Spleen (tissue), 11 donors: ENCODE data around the gene MRPL54. TPM values are rescaled to one million over a fixed set of nuclear protein-coding genes. Genes with fewer than 3 reads are reported as not detected.
"Not testable (repeated sequence)": the region's sequence is repeated elsewhere in the genome, so short reads cannot be mapped to it uniquely, and the experiment has no call there.

Source experiments
- DNase-seq: peaks from one replicate; pipeline ENCODE4 v3.0.0-alpha.2; 2020
- H3K27ac ChIP-seq, 8 donors: fragments of 200-600 bp; sonication (generic) in 7 of 8; 1 replicate in 4 of 8; 2 replicates in 4 of 8; pipeline versions ENCODE4 v1.5.0 to v1.8.0; 2016 to 2021; ENCODE audit warnings: inconsistent platforms in 4 of 8, mild to moderate bottlenecking in 4 of 8, moderate library complexity in 1 of 8
- H3K27me3 ChIP-seq, 7 donors: fragments of 200-600 bp; sonication (generic) in 6 of 7; replicated peaks in 1 of 7; 1 replicate in 4 of 7; 2 replicates in 3 of 7; pipeline versions ENCODE4 v1.5.0 to v1.8.0; 2016 to 2021; ENCODE audit warnings: inconsistent platforms in 3 of 7, mild to moderate bottlenecking in 1 of 7
- H3K36me3 ChIP-seq, 6 donors: fragments of 200-600 bp; sonication (generic) in 5 of 6; 1 replicate in 4 of 6; 2 replicates in 2 of 6; pipeline versions ENCODE4 v1.5.0 to v1.8.0; 2016 to 2021; ENCODE audit warnings: inconsistent platforms in 2 of 6
- H3K4me1 ChIP-seq, 6 donors: fragments of 200-600 bp; sonication (generic) in 5 of 6; 1 replicate in 3 of 6; 2 replicates in 3 of 6; pipeline versions ENCODE4 v1.5.0 to v1.8.0; 2016 to 2021; ENCODE audit warnings: inconsistent platforms in 3 of 6
- H3K4me3 ChIP-seq, 8 donors: fragments of 200-600 bp; sonication (generic) in 7 of 8; 1 replicate in 4 of 8; 2 replicates in 4 of 8; pipeline versions ENCODE4 v1.5.0 to v1.8.0; 2016 to 2021; ENCODE audit warnings: inconsistent platforms in 4 of 8, mild to moderate bottlenecking in 4 of 8, moderate library complexity in 2 of 8
- H3K9me3 ChIP-seq, 8 donors: fragments of 200-600 bp; sonication (generic) in 7 of 8; 1 replicate in 4 of 8; 2 replicates in 4 of 8; pipeline versions ENCODE4 v1.5.0 to v1.8.0; 2016 to 2021; ENCODE audit warnings: inconsistent platforms in 4 of 8
- CTCF ChIP-seq, 11 experiments: fragments of 200-600 bp in 7 of 11; fragments of 450-650 bp in 4 of 11; sonication (generic) in 4 of 11; IDR thresholded peaks in 8 of 11; conservative IDR thresholded peaks in 3 of 11; 1 replicate in 7 of 11; 2 replicates in 4 of 11; pipeline versions ENCODE4 v1.4.0 to v1.8.0; 2016 to 2021; ENCODE audit warnings: antibody characterized with exemption in 11 of 11, inconsistent platforms in 4 of 11, mild to moderate bottlenecking in 1 of 11
- POLR2A ChIP-seq, 3 donors: fragments of 450-650 bp; IDR thresholded peaks; one replicate each; pipeline ENCODE4 v1.5.1; 2017; ENCODE audit warnings: antibody characterized with exemption in 3 of 3, mild to moderate bottlenecking in 1 of 3
- POLR2AphosphoS5 ChIP-seq, 3 donors: sonication (generic); formaldehyde crosslinking; IDR thresholded peaks; one replicate each; pipeline ENCODE4 v1.5.1; 2017; ENCODE audit warnings: antibody characterized with exemption in 3 of 3
- WGBS, 5 donors: extraction: QIAGEN DNeasy Blood & Tissue Kit in 3 of 5; methylation state at CpG; one replicate each; pipeline versions ENCODE4 v1.1.5 to v1.1.7; 2013 to 2018; 5-methylcytosine and 5-hydroxymethylcytosine counted together
- intact Hi-C: fragments of 100-400 bp; cut with DNase I; formaldehyde crosslinking; loops from one replicate; pipeline ENCODE4 v1.15.0; 2023; ENCODE audit warnings: low total_unique reads
- polyA plus RNA-seq, 3 donors: library from polyadenylated mRNA; stranded (reverse); fragments of 200-250 nt; gene quantifications; one replicate each; pipeline ENCODE4 v1.2.1, GENCODE V29; 2013
- total RNA-seq, 7 donors: library from RNA; depleted of rRNA in 3 of 7; stranded (reverse); fragments of >200 nt in 3 of 7; fragmentation: NEBNext Ultra II Directional in 4 of 7; extraction: Animal tissue kit (Norgen Biotek cat#: 25700) in 4 of 7; gene quantifications; one replicate each; pipeline versions ENCODE4 v1.1.0 to v1.2.1, GENCODE V29; 2016 to 2021
- donor health status: healthy with polysubstance abuse.
- donor health status: DM: no; HTN: no; CAD: no; lungs with moderate emphysema.
- donor health status: DM: no; HTN: no; CAD: no.
- donor health status: Bipolar disorder and iron deficiency.
- donor health status: healthy.
- donor health status: DM: no; HTN: no; CAD: no.
- donor health status: DM: yes; HTN: yes; CAD: no.

MRPL54 gene
- total and polyA plus RNA-seq, 10 donors = 38.7 to 157 (median 52.6) TPM

GRCh38 chr19:3760871-3761361, 1.6 kb upstream of the MRPL54 start:
- H3K27ac ChIP-seq = peak overlapping the region; percentile 93 to 100 (median 99)

GRCh38 chr19:3761382-3762129, 926 bp upstream of the MRPL54 start, which contains the start of gene APBA3:
TSS of gene APBA3 (minus strand) at chr19:3761692. CDS start at chr19:3760264, 1,428 bp downstream.
- H3K36me3 ChIP-seq = peaks cover 0 to 54% (median 39%) of the 10 kb centered on the region in 6 donors
- peak; percentile 59 to 85 (median 74) for TF ChIP-seq CTCF (IDR thresholded peaks at IDR 0.05 in 8 of 11, conservative IDR thresholded peaks at IDR 0.05 in 3 of 11)
- peak; percentile 28 to 76 (median 45) for TF ChIP-seq POLR2A (IDR thresholded peaks at IDR 0.05)
- peak; percentile 96 to 97 (median 97) for TF ChIP-seq POLR2AphosphoS5 (IDR thresholded peaks at IDR 0.05)
- intact Hi-C loops = no loop called here
- H3K27ac ChIP-seq = peak within 1 kb of the TSS; percentile 93 to 100 (median 99)
- peaks cover 32 to 79% (median 55%) of the 10 kb centered on the region in 6 donors for H3K4me1 ChIP-seq
- peak within 1 kb of the TSS; percentile 51 to 87 (median 74) for H3K4me3 ChIP-seq
- H3K9me3 ChIP-seq = no peaks in the 10 kb centered on the region
- DNase-seq = peak; percentile 97
- 2 to 5% (median 4%) methylated on average over 40 to 45 of the region's 45 CpGs for WGBS, 5 donors
- no peaks in the 10 kb centered on the region for H3K27me3 ChIP-seq

More at GRCh38 chr19:3760871-3761361, 1.6 kb upstream of the MRPL54 start:
- H3K4me1 ChIP-seq = peaks cover 32 to 80% (median 53%) of the 10 kb centered on the region in 6 donors
- DNase-seq = no peak
- WGBS, 5 donors = 30 to 51% (median 41%) methylated on average over 4 to 7 of the region's 7 CpGs
- TF ChIP-seq CTCF (IDR thresholded peaks at IDR 0.05 in 8 of 11, conservative IDR thresholded peaks at IDR 0.05 in 3 of 11) (no peak), POLR2A (IDR thresholded peaks at IDR 0.05) (no peak)
- no peaks in the 10 kb centered on the region for H3K27me3 ChIP-seq
- no peaks in the 10 kb centered on the region for H3K9me3 ChIP-seq
- H3K36me3 ChIP-seq = peaks cover 0 to 54% (median 34%) of the 10 kb centered on the region in 6 donors
- intact Hi-C loops = no loop called here
- H3K4me3 ChIP-seq = peak overlapping the region; percentile 51 to 87 (median 74)

GRCh38 chr19:3762130-3762473, 380 bp upstream of the MRPL54 start:
- H3K36me3 ChIP-seq = peaks cover 0 to 54% (median 43%) of the 10 kb centered on the region in 6 donors
- intact Hi-C loops = no loop called here
- H3K9me3 ChIP-seq = no peaks in the 10 kb centered on the region
- peak overlapping the region; percentile 93 to 100 (median 99) for H3K27ac ChIP-seq
- peak overlapping the region in 6 of 8 donors; percentile 37 to 78 (median 46) for H3K4me3 ChIP-seq
- H3K4me1 ChIP-seq = peaks cover 32 to 79% (median 55%) of the 10 kb centered on the region in 6 donors
- TF ChIP-seq POLR2AphosphoS5 (IDR thresholded peaks at IDR 0.05) (no peak), POLR2A (IDR thresholded peaks at IDR 0.05) (no peak), CTCF (IDR thresholded peaks at IDR 0.05 in 8 of 11, conservative IDR thresholded peaks at IDR 0.05 in 3 of 11) (no peak)
- no peaks in the 10 kb centered on the region for H3K27me3 ChIP-seq
- DNase-seq = no peak
- WGBS, 5 donors = 55 to 81% (median 73%) methylated on average over 1 of the region's 1 CpG

- 88 to 95% (median 90%) methylated on average over 10 to 12 of the region's 12 CpGs for WGBS, 5 donors
- no peaks in the 10 kb centered on the region for H3K9me3 ChIP-seq
Observed at GRCh38 chr19:3765121-3765520, 2.6 kb downstream of the MRPL54 start.

GRCh38 chr19:3765757-3766156, 3.3 kb downstream of the MRPL54 start:
- H3K27me3 ChIP-seq, H3K9me3 ChIP-seq, H3K4me3 ChIP-seq, intact Hi-C loops, DNase-seq, H3K27ac ChIP-seq: not testable (repeated sequence)
- Histone ChIP-seq H3K4me1 (peaks cover 12 to 47% (median 29%) of the 10 kb centered on the region in 6 donors), H3K36me3 (peaks cover 0 to 56% (median 44%) of the 10 kb centered on the region in 6 donors)
- 91 to 99% (median 97%) methylated on average over 5 of the region's 5 CpGs for WGBS, 5 donors

More at GRCh38 chr19:3765121-3765520, 2.6 kb downstream of the MRPL54 start:
- intact Hi-C loops = no loop called here
- Histone ChIP-seq H3K27me3 (no peaks in the 10 kb centered on the region), H3K4me3 (no peak overlapping the region), H3K36me3 (peaks cover 0 to 54% (median 43%) of the 10 kb centered on the region in 6 donors), H3K4me1 (peaks cover 18 to 53% (median 35%) of the 10 kb centered on the region in 6 donors), H3K27ac (no peak overlapping the region)
- no peak for TF ChIP-seq POLR2AphosphoS5 (IDR thresholded peaks at IDR 0.05)
- TF ChIP-seq POLR2A (IDR thresholded peaks at IDR 0.05) = no peak
- no peak for TF ChIP-seq CTCF (IDR thresholded peaks at IDR 0.05 in 8 of 11, conservative IDR thresholded peaks at IDR 0.05 in 3 of 11)
- DNase-seq = no peak
